Measurements from ENCODE around the gene TGOLN2. TPM values are rescaled to one million over a fixed set of nuclear protein-coding genes. Genes with fewer than 3 reads are reported as not detected.

TGOLN2 gene
- total and polyA plus RNA-seq, 2 of the 13 experiments (the other 11 are each of a cell fraction or from before 2014, with no cell fraction given) = 99.6 to 155 TPM

DNA sequence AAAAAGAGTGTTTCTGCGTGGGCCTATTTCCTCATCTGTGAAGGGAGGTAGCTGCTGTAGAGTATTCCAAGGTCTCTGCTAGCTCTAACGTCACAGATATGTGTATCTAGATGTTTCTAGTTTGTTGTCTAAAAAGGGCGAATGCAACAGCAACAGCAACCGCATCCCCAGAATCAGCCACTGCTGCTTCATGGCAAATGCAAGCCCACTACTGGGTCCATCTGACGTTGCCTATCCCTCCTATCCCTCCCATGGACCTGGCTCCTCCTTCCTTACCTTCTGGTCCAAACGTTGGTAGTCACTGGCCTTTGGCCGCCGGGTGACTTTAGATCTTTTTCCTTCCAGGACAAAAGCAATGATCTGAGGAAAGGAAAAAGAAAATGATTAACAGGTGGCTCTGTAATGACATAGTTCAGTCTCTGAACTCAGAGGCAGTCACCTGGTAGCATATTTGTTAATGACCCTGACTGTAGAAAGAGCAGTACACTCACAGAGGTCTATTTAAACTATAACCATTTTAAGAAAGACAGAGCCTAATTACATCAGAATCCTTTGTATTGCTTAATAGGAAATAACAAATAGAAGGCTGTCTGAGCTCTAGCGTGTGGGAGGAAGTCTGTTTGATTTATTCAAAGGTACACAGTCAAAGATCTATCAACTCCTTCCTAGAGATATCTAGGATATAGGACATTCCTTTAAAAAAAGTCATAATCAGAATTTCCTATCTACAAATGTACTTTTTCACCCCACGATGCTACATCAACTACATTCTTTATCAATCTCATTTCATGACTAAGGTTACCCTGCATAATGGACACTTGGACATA lies 2.9 kb downstream of the TGOLN2 start (continued):
- TF ChIP-seq LCORL (IDR thresholded peaks at IDR 0.05) (no peak), LCORL (CRISPR knock-in tag; IDR thresholded peaks at IDR 0.05) (peak; percentile 83), GABPA (IDR thresholded peaks at IDR 0.05; ENCODE audit: low read depth, low read length) (no peak), GABPA (CRISPR knock-in tag; IDR thresholded peaks at IDR 0.05; ENCODE audit: low read depth) (peak; percentile 41; the same call in 1 of the 2 replicates), FOSL1 (CRISPR knock-in tag; IDR thresholded peaks at IDR 0.05; ENCODE audit: borderline replicate concordance) (no peak), ZNF672 (CRISPR knock-in tag; IDR thresholded peaks at IDR 0.05) (no peak), MTF2 (CRISPR knock-in tag; IDR thresholded peaks at IDR 0.05; ENCODE audit: borderline replicate concordance) (0 out of 2 replicates have a peak, but pooled peaks have one; percentile 54), ETV5 (CRISPR knock-in tag; IDR thresholded peaks at IDR 0.05; ENCODE audit: borderline replicate concordance) (peak; percentile 71; the same call in 1 of the 2 replicates), HDAC1 (CRISPR knock-in tag; IDR thresholded peaks at IDR 0.05) (peak; percentile 89; the same call in 1 of the 2 replicates), PAX8 (CRISPR knock-in tag; IDR thresholded peaks at IDR 0.05; ENCODE audit: borderline replicate concordance) (no peak), KLF16 (CRISPR knock-in tag; IDR thresholded peaks at IDR 0.05) (peak in 1 of 2 experiments; percentile 90; a peak in 2 of 4 replicates), EEA1 (CRISPR knock-in tag; IDR thresholded peaks at IDR 0.05; ENCODE audit: borderline replicate concordance) (no peak), ARNTL (CRISPR knock-in tag; IDR thresholded peaks at IDR 0.05) (peak; percentile 50; the same call in 1 of the 2 replicates), ZNF350 (CRISPR knock-in tag; IDR thresholded peaks at IDR 0.05; ENCODE audit: borderline replicate concordance, low read depth) (peak; percentile 43; the same call in 1 of the 2 replicates)
- TF ChIP-seq, protein P1, sequence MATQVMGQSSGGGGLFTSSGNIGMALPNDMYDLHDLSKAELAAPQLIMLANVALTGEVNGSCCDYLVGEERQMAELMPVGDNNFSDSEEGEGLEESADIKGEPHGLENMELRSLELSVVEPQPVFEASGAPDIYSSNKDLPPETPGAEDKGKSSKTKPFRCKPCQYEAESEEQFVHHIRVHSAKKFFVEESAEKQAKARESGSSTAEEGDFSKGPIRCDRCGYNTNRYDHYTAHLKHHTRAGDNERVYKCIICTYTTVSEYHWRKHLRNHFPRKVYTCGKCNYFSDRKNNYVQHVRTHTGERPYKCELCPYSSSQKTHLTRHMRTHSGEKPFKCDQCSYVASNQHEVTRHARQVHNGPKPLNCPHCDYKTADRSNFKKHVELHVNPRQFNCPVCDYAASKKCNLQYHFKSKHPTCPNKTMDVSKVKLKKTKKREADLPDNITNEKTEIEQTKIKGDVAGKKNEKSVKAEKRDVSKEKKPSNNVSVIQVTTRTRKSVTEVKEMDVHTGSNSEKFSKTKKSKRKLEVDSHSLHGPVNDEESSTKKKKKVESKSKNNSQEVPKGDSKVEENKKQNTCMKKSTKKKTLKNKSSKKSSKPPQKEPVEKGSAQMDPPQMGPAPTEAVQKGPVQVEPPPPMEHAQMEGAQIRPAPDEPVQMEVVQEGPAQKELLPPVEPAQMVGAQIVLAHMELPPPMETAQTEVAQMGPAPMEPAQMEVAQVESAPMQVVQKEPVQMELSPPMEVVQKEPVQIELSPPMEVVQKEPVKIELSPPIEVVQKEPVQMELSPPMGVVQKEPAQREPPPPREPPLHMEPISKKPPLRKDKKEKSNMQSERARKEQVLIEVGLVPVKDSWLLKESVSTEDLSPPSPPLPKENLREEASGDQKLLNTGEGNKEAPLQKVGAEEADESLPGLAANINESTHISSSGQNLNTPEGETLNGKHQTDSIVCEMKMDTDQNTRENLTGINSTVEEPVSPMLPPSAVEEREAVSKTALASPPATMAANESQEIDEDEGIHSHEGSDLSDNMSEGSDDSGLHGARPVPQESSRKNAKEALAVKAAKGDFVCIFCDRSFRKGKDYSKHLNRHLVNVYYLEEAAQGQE (IDR thresholded peaks at IDR 0.05; ENCODE audit: borderline replicate concordance in 1 of 2, low read depth in 1 of 2, low read length in 2 of 2) = peak in 1 of 2 experiments; percentile 67; a peak in 1 of 4 replicates
- TF ChIP-seq, protein P2, sequence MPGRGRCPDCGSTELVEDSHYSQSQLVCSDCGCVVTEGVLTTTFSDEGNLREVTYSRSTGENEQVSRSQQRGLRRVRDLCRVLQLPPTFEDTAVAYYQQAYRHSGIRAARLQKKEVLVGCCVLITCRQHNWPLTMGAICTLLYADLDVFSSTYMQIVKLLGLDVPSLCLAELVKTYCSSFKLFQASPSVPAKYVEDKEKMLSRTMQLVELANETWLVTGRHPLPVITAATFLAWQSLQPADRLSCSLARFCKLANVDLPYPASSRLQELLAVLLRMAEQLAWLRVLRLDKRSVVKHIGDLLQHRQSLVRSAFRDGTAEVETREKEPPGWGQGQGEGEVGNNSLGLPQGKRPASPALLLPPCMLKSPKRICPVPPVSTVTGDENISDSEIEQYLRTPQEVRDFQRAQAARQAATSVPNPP (CRISPR knock-in tag; IDR thresholded peaks at IDR 0.05) = peak; percentile 61; the same call in 1 of the 2 replicates
- TF ChIP-seq, protein P3, sequence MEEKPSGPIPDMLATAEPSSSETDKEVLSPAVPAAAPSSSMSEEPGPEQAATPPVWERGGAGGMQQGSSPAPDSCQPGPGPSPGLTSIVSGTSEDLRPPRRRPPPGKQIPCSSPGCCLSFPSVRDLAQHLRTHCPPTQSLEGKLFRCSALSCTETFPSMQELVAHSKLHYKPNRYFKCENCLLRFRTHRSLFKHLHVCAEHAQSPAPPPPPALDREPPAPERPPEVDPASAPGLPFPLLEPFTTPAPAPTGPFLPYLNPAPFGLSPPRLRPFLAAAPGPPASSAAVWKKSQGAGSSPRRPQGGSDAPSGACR (CRISPR knock-in tag; IDR thresholded peaks at IDR 0.05) = peak; percentile 85; the same call in 1 of the 2 replicates
- TF ChIP-seq, protein P4, sequence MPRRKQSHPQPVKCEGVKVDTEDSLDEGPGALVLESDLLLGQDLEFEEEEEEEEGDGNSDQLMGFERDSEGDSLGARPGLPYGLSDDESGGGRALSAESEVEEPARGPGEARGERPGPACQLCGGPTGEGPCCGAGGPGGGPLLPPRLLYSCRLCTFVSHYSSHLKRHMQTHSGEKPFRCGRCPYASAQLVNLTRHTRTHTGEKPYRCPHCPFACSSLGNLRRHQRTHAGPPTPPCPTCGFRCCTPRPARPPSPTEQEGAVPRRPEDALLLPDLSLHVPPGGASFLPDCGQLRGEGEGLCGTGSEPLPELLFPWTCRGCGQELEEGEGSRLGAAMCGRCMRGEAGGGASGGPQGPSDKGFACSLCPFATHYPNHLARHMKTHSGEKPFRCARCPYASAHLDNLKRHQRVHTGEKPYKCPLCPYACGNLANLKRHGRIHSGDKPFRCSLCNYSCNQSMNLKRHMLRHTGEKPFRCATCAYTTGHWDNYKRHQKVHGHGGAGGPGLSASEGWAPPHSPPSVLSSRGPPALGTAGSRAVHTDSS (CRISPR knock-in tag; conservative IDR thresholded peaks at IDR 0.05) = 0 out of 2 replicates have a peak, but pooled peaks have one; percentile 31
- TF ChIP-seq, protein P5, sequence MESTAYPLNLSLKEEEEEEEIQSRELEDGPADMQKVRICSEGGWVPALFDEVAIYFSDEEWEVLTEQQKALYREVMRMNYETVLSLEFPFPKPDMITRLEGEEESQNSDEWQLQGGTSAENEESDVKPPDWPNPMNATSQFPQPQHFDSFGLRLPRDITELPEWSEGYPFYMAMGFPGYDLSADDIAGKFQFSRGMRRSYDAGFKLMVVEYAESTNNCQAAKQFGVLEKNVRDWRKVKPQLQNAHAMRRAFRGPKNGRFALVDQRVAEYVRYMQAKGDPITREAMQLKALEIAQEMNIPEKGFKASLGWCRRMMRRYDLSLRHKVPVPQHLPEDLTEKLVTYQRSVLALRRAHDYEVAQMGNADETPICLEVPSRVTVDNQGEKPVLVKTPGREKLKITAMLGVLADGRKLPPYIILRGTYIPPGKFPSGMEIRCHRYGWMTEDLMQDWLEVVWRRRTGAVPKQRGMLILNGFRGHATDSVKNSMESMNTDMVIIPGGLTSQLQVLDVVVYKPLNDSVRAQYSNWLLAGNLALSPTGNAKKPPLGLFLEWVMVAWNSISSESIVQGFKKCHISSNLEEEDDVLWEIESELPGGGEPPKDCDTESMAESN (CRISPR knock-in tag; conservative IDR thresholded peaks at IDR 0.05) = peak; percentile 76

Measured in HepG2 (cell line).